Mesenchymal stem cell (in vitro differentiated cells and primary cell): Measurements from ENCODE around the gene B3GALT4.
A peak's percentile ranks its signal among the peaks of the same experiment; 100 is the strongest.

Experiments
- DNase-seq: peaks from one replicate; pipeline ENCODE4 v3.0.0-alpha.2; 2013
- H2AFZ ChIP-seq: one replicate; pipeline ENCODE4 v1.6.1; 2013; ENCODE audit warnings: low read depth, mild to moderate bottlenecking, control low read depth, inconsistent platforms, low read length, moderate library complexity
- H2AK5ac ChIP-seq: 2 replicates; pipeline ENCODE4 v1.6.1; 2013; ENCODE audit warnings: low read length, moderate library complexity, mild to moderate bottlenecking, inconsistent platforms; ENCODE audit not compliant: severe bottlenecking
- H2BK120ac ChIP-seq: one replicate; pipeline ENCODE4 v1.6.1; 2013; ENCODE audit warnings: low read depth, mild to moderate bottlenecking, inconsistent platforms, low read length, moderate library complexity
- H2BK12ac ChIP-seq, 2 experiments: one replicate each; pipeline ENCODE4 v1.6.1; 2013; ENCODE audit warnings: inconsistent platforms in 2 of 2, low read length in 2 of 2, mild to moderate bottlenecking in 2 of 2, moderate library complexity in 2 of 2, control low read depth in 1 of 2
- H2BK15ac ChIP-seq: one replicate; pipeline ENCODE4 v1.6.1; 2013; ENCODE audit warnings: mild to moderate bottlenecking, low read depth, inconsistent platforms; ENCODE audit not compliant: poor library complexity, severe bottlenecking
- H2BK5ac ChIP-seq: 2 replicates; pipeline ENCODE4 v1.6.1; 2013; ENCODE audit warnings: low read depth, mild to moderate bottlenecking, low read length, control low read depth, inconsistent platforms; ENCODE audit not compliant: poor library complexity, severe bottlenecking
- H3K14ac ChIP-seq, 2 experiments: one replicate each; pipeline ENCODE4 v1.6.1; 2013; ENCODE audit warnings: inconsistent platforms in 2 of 2, low read length in 2 of 2, control low read depth in 1 of 2, mild to moderate bottlenecking in 1 of 2, moderate library complexity in 1 of 2
- H3K18ac ChIP-seq, 2 experiments: one replicate each; pipeline ENCODE4 v1.6.1; 2013; ENCODE audit warnings: inconsistent platforms in 2 of 2, low read length in 2 of 2, control low read depth in 1 of 2, low read depth in 1 of 2, mild to moderate bottlenecking in 1 of 2
- H3K23ac ChIP-seq, 2 experiments: one replicate each; pipeline ENCODE4 v1.6.1; 2013; ENCODE audit warnings: inconsistent platforms in 2 of 2, low read length in 2 of 2, mild to moderate bottlenecking in 2 of 2, moderate library complexity in 2 of 2, control low read depth in 1 of 2
- H3K27ac ChIP-seq: 2 replicates; pipeline ENCODE4 v1.5.1; 2013; ENCODE audit warnings: mild to moderate bottlenecking, moderate library complexity, low read length, control low read depth, inconsistent platforms; ENCODE audit not compliant: poor library complexity, severe bottlenecking
- H3K27me3 ChIP-seq, 2 experiments: 2 replicates each; pipeline versions ENCODE4 v1.6.1 to v1.7.0; 2013; ENCODE audit warnings: low read length in 2 of 2, mild to moderate bottlenecking in 2 of 2, moderate library complexity in 2 of 2, control low read depth in 1 of 2, inconsistent platforms in 1 of 2; ENCODE audit not compliant: control insufficient read depth in 1 of 2, insufficient read depth in 1 of 2
- H3K36me3 ChIP-seq, 2 experiments: 2 replicates each; pipeline versions ENCODE4 v1.6.1 to v1.7.0; 2013; ENCODE audit warnings: low read length in 2 of 2, control low read depth in 1 of 2, inconsistent platforms in 1 of 2, low read depth in 1 of 2, mild to moderate bottlenecking in 1 of 2; ENCODE audit not compliant: insufficient read depth in 2 of 2, control insufficient read depth in 1 of 2
- H3K4ac ChIP-seq, 2 experiments: one replicate each; pipeline ENCODE4 v1.6.1; 2013; ENCODE audit warnings: inconsistent platforms in 2 of 2, low read length in 2 of 2, mild to moderate bottlenecking in 2 of 2, moderate library complexity in 2 of 2, control low read depth in 1 of 2, low read depth in 1 of 2
- H3K4me1 ChIP-seq: 2 replicates; pipeline ENCODE4 v1.6.1; 2013; ENCODE audit warnings: low read depth, low read length, control low read depth; ENCODE audit not compliant: control insufficient read depth, insufficient read depth
- H3K4me2 ChIP-seq: 2 replicates; pipeline ENCODE4 v1.6.1; 2013; ENCODE audit warnings: low read length, mild to moderate bottlenecking, inconsistent platforms; ENCODE audit not compliant: poor library complexity, severe bottlenecking
- H3K4me3 ChIP-seq, 2 experiments: 2 replicates each; pipeline versions ENCODE4 v1.5.1 to v1.7.0; 2013; ENCODE audit warnings: low read length in 2 of 2, mild to moderate bottlenecking in 2 of 2, control low read depth in 1 of 2, low read depth in 1 of 2; ENCODE audit not compliant: insufficient read depth in 1 of 2
- H3K79me1 ChIP-seq: replicated peaks from 2 replicates; pipeline ENCODE4 v1.6.1; 2013; ENCODE audit warnings: mild to moderate bottlenecking, control low read depth, low read length, inconsistent platforms; ENCODE audit not compliant: poor library complexity, severe bottlenecking
- H3K9ac ChIP-seq: 2 replicates; pipeline ENCODE4 v1.7.0; 2013; ENCODE audit warnings: mild to moderate bottlenecking, low read length, moderate library complexity
- H3K9me3 ChIP-seq: 2 replicates; pipeline ENCODE4 v1.7.0; 2013; ENCODE audit warnings: mild to moderate bottlenecking, low read length; ENCODE audit not compliant: control insufficient read depth
- H4K8ac ChIP-seq: one replicate; pipeline ENCODE4 v1.6.1; 2013; ENCODE audit warnings: inconsistent platforms, mild to moderate bottlenecking, low read length, moderate library complexity
- H4K91ac ChIP-seq: one replicate; pipeline ENCODE4 v1.6.1; 2013; ENCODE audit warnings: mild to moderate bottlenecking, low read length, inconsistent platforms
- WGBS: methylation state at CpG from one replicate; pipeline ENCODE4 v1.1.7; 2013; ENCODE audit warnings: mixed read lengths; 5-methylcytosine and 5-hydroxymethylcytosine counted together

B3GALT4 gene

GRCh38 chr6:33250731-33251130 is 26.2 kb upstream of the B3GALT4 start:
- H3K27me3 ChIP-seq: no peaks in the 10 kb centered on the region
- 97% methylated on average over 13 of the region's 13 CpGs for WGBS
- peak overlapping the region in 1 of 2 experiments; percentile 89 for H3K4me3 ChIP-seq

GRCh38 chr6:33251395-33252012 is 25.4 kb upstream of the B3GALT4 start:
- H3K4me2 ChIP-seq: no peak overlapping the region
- H3K23ac ChIP-seq: no peak overlapping the region
- H3K4me3 ChIP-seq: peak overlapping the region in 1 of 2 experiments; percentile 42
- H2BK5ac ChIP-seq: no peak overlapping the region
- no peaks in the 10 kb centered on the region for H3K9me3 ChIP-seq
- H3K4me1 ChIP-seq: peaks cover 14% of the 10 kb centered on the region
- no peak overlapping the region for H3K4ac ChIP-seq
- no peak overlapping the region for H3K14ac ChIP-seq
- no peak overlapping the region for H4K8ac ChIP-seq
- peak; percentile 37 for DNase-seq
- 93% methylated on average over 6 of the region's 6 CpGs for WGBS
- H3K18ac ChIP-seq: no peak overlapping the region
- no peaks in the 10 kb centered on the region for H3K27me3 ChIP-seq
- no peak overlapping the region for H2BK12ac ChIP-seq
- H2BK120ac ChIP-seq: no peak overlapping the region
- H2AFZ ChIP-seq: no peak overlapping the region
- H3K36me3 ChIP-seq: peaks cover 9 to 26% of the 10 kb centered on the region in 2 experiments
- H3K79me1 ChIP-seq: peaks cover 12% of the 10 kb centered on the region
- peak overlapping the region; percentile 51 for H3K9ac ChIP-seq
- H2AK5ac ChIP-seq: no peak overlapping the region
- H3K27ac ChIP-seq: no peak overlapping the region
- no peak overlapping the region for H4K91ac ChIP-seq
- H2BK15ac ChIP-seq: no peak overlapping the region

More at GRCh38 chr6:33250731-33251130, 26.2 kb upstream of the B3GALT4 start:
- Histone ChIP-seq H3K4ac (peak overlapping the region in 1 of 2 experiments; percentile 53), H3K14ac (no peak overlapping the region), H3K4me2 (no peak overlapping the region), H3K9ac (peak overlapping the region; percentile 97), H3K79me1 (peaks cover 12% of the 10 kb centered on the region), H2BK12ac (peak overlapping the region in 1 of 2 experiments; percentile 60), H3K4me1 (peaks cover 14% of the 10 kb centered on the region), H3K23ac (no peak overlapping the region), H2AFZ (no peak overlapping the region), H3K27ac (peak overlapping the region; percentile 31), H2AK5ac (peak overlapping the region; percentile 39), H2BK5ac (no peak overlapping the region), H2BK15ac (no peak overlapping the region), H3K18ac (peak overlapping the region; percentile 42 to 47), H4K8ac (no peak overlapping the region), H3K36me3 (peaks cover 9 to 23% of the 10 kb centered on the region in 2 experiments), H4K91ac (no peak overlapping the region), H2BK120ac (no peak overlapping the region), H3K9me3 (no peaks in the 10 kb centered on the region)
- DNase-seq: no peak

- Histone ChIP-seq H3K4me3 (no peak overlapping the region), H3K14ac (no peak overlapping the region), H3K4ac (no peak overlapping the region), H2BK12ac (no peak overlapping the region), H3K23ac (no peak overlapping the region), H4K8ac (no peak overlapping the region), H4K91ac (no peak overlapping the region), H3K9me3 (no peaks in the 10 kb centered on the region), H3K36me3 (peaks cover 19 to 35% of the 10 kb centered on the region in 2 experiments), H2BK5ac (no peak overlapping the region), H3K4me1 (peaks cover 14% of the 10 kb centered on the region), H3K27ac (no peak overlapping the region), H2BK120ac (no peak overlapping the region), H3K27me3 (no peaks in the 10 kb centered on the region), H2AFZ (no peak overlapping the region), H3K9ac (peak overlapping the region; percentile 10), H3K4me2 (no peak overlapping the region), H2AK5ac (no peak overlapping the region), H2BK15ac (no peak overlapping the region), H3K18ac (no peak overlapping the region), H3K79me1 (peaks cover 12% of the 10 kb centered on the region)
- DNase-seq: peak; percentile 14
Observed at GRCh38 chr6:33252759-33253158, 24.2 kb upstream of the B3GALT4 start.

- Histone ChIP-seq H3K4me1 (peaks cover 10% of the 10 kb centered on the region), H4K8ac (no peak overlapping the region), H3K18ac (no peak overlapping the region), H3K9me3 (no peaks in the 10 kb centered on the region), H2AFZ (no peak overlapping the region), H4K91ac (no peak overlapping the region), H3K27ac (no peak overlapping the region), H3K23ac (no peak overlapping the region), H2BK120ac (no peak overlapping the region), H2BK5ac (no peak overlapping the region), H3K4me2 (no peak overlapping the region), H2AK5ac (no peak overlapping the region), H3K4me3 (no peak overlapping the region), H3K79me1 (peaks cover 14% of the 10 kb centered on the region), H2BK15ac (no peak overlapping the region), H3K4ac (no peak overlapping the region), H3K9ac (no peak overlapping the region), H3K27me3 (no peaks in the 10 kb centered on the region), H3K14ac (no peak overlapping the region), H2BK12ac (no peak overlapping the region), H3K36me3 (peaks cover 25 to 49% of the 10 kb centered on the region in 2 experiments)
- DNase-seq: no peak
- 98% methylated on average over 3 of the region's 4 CpGs for WGBS
Observed at GRCh38 chr6:33254591-33254990, 22.3 kb upstream of the B3GALT4 start.
